ENCODE data around the gene JAG1.

Gene JAG1

DNA sequence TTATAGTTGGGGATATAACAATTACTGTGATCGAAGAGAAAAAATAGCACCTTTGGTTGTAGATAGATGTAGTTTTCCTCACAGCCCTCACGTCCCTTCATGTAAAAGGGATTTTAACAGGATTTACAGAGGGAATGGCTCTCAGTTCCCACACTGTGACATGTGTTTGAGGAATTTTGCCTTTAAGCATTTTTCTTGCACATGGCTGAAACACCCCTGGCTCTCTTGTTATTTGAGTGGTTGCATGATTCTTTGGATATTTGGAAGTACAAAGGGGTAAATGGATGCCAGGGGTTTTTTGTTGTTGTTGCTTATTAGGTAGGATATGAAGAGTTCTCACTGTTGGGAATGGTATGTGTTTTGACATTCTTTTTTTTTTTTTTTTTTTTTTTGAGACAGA is 48.2 kb downstream of the JAG1 start:
- ATAC-seq: no peak
- TF ChIP-seq ZNF565 (CRISPR knock-in tag; conservative IDR thresholded peaks at IDR 0.05; ENCODE audit: low read depth): no peak
- TF ChIP-seq ZNF70 (CRISPR knock-in tag; IDR thresholded peaks at IDR 0.05): no peak
- no peak for TF ChIP-seq ZFP30 (CRISPR knock-in tag; IDR thresholded peaks at IDR 0.05)
- TF ChIP-seq TOX (CRISPR knock-in tag; IDR thresholded peaks at IDR 0.05; ENCODE audit: borderline replicate concordance): no peak
- TF ChIP-seq ISL1 (CRISPR knock-in tag; IDR thresholded peaks at IDR 0.05): no peak
- no peak for TF ChIP-seq ZC3H10 (CRISPR knock-in tag; IDR thresholded peaks at IDR 0.05)

GRCh38 chr20:10622657-10623418 is 51.0 kb downstream of the JAG1 start:
- no peak for TF ChIP-seq CSDC2 (CRISPR knock-in tag; IDR thresholded peaks at IDR 0.05)
- no peak for TF ChIP-seq TCF4 (CRISPR knock-in tag; IDR thresholded peaks at IDR 0.05; ENCODE audit: borderline replicate concordance)
- no peak for TF ChIP-seq ARNTL (CRISPR knock-in tag; IDR thresholded peaks at IDR 0.05; ENCODE audit: borderline replicate concordance, low read depth)
- no peak for TF ChIP-seq ZNF70 (CRISPR knock-in tag; IDR thresholded peaks at IDR 0.05)
- no peak for TF ChIP-seq ZC3H10 (CRISPR knock-in tag; IDR thresholded peaks at IDR 0.05)
- TF ChIP-seq, protein P1, sequence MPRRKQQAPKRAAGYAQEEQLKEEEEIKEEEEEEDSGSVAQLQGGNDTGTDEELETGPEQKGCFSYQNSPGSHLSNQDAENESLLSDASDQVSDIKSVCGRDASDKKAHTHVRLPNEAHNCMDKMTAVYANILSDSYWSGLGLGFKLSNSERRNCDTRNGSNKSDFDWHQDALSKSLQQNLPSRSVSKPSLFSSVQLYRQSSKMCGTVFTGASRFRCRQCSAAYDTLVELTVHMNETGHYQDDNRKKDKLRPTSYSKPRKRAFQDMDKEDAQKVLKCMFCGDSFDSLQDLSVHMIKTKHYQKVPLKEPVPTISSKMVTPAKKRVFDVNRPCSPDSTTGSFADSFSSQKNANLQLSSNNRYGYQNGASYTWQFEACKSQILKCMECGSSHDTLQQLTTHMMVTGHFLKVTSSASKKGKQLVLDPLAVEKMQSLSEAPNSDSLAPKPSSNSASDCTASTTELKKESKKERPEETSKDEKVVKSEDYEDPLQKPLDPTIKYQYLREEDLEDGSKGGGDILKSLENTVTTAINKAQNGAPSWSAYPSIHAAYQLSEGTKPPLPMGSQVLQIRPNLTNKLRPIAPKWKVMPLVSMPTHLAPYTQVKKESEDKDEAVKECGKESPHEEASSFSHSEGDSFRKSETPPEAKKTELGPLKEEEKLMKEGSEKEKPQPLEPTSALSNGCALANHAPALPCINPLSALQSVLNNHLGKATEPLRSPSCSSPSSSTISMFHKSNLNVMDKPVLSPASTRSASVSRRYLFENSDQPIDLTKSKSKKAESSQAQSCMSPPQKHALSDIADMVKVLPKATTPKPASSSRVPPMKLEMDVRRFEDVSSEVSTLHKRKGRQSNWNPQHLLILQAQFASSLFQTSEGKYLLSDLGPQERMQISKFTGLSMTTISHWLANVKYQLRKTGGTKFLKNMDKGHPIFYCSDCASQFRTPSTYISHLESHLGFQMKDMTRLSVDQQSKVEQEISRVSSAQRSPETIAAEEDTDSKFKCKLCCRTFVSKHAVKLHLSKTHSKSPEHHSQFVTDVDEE (CRISPR knock-in tag; IDR thresholded peaks at IDR 0.05): no peak
- TF ChIP-seq CSRNP3 (CRISPR knock-in tag; IDR thresholded peaks at IDR 0.05): no peak
- TF ChIP-seq, protein P2, sequence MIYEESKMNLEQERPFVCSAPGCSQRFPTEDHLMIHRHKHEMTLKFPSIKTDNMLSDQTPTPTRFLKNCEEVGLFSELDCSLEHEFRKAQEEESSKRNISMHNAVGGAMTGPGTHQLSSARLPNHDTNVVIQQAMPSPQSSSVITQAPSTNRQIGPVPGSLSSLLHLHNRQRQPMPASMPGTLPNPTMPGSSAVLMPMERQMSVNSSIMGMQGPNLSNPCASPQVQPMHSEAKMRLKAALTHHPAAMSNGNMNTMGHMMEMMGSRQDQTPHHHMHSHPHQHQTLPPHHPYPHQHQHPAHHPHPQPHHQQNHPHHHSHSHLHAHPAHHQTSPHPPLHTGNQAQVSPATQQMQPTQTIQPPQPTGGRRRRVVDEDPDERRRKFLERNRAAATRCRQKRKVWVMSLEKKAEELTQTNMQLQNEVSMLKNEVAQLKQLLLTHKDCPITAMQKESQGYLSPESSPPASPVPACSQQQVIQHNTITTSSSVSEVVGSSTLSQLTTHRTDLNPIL (CRISPR knock-in tag; IDR thresholded peaks at IDR 0.05; ENCODE audit: low read depth): no peak
- TF ChIP-seq TOX (CRISPR knock-in tag; IDR thresholded peaks at IDR 0.05; ENCODE audit: borderline replicate concordance): no peak
- no peak for TF ChIP-seq GLIS3 (CRISPR knock-in tag; IDR thresholded peaks at IDR 0.05)
- TF ChIP-seq BACH2 (CRISPR knock-in tag; IDR thresholded peaks at IDR 0.05; ENCODE audit: borderline replicate concordance): no peak
- peak; percentile 77 for ATAC-seq

DNA sequence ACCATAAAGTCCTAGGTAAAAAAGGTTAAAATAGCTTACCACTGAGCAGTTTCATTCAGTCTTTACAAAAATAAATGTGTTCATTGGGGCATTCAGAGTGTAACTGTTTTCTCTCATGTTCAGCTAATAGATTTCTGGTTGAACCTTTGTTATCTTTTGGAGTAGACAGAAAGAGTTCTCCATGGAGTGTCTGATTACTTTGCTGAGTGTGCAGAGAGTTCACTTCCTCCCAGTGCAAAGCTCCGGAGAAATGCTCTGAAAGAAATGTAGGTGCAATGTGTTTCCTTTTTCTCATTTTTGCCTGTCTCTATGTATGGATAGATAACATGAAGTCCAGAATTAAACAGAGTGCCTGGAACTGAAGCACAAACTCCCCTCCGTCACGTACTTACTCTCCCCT is 52.6 kb downstream of the JAG1 start:
- ATAC-seq: no peak

More for the DNA sequence above, 52.6 kb downstream of the JAG1 start:
- TF ChIP-seq SNAI2 (CRISPR knock-in tag; IDR thresholded peaks at IDR 0.05) (no peak), CSRNP3 (CRISPR knock-in tag; IDR thresholded peaks at IDR 0.05) (no peak), RARB (CRISPR knock-in tag; IDR thresholded peaks at IDR 0.05) (no peak), TCF4 (CRISPR knock-in tag; IDR thresholded peaks at IDR 0.05; ENCODE audit: borderline replicate concordance) (no peak), TOX (CRISPR knock-in tag; IDR thresholded peaks at IDR 0.05; ENCODE audit: borderline replicate concordance) (no peak), PATZ1 (CRISPR knock-in tag; IDR thresholded peaks at IDR 0.05; ENCODE audit: borderline replicate concordance) (no peak)
- TF ChIP-seq, protein P2 (CRISPR knock-in tag; IDR thresholded peaks at IDR 0.05; ENCODE audit: low read depth): no peak
